Measurements from ENCODE around the gene CPA4.
"Not testable (repeated sequence)": the region's sequence is repeated elsewhere in the genome, so short reads cannot be mapped to it uniquely, and the experiment has no call there.

CPA4 gene

GRCh38 chr7:130302649-130303048 lies 9.7 kb downstream of the CPA4 start:
- DNase-seq (ENCODE audit: low read depth in 2 of 2) = no peak

- DNase-seq (ENCODE audit: low read depth in 2 of 2) = no peak
These were observed 10.2 kb downstream of the CPA4 start for GRCh38 chr7:130303127-130303526.

- DNase-seq (ENCODE audit: low read depth in 2 of 2) = no peak
These were observed 10.6 kb downstream of the CPA4 start for GRCh38 chr7:130303551-130303950.

- DNase-seq (ENCODE audit: low read depth in 2 of 2) = no peak
These were observed 11.0 kb downstream of the CPA4 start for GRCh38 chr7:130303982-130304381.

GRCh38 chr7:130304878-130305277 lies 11.9 kb downstream of the CPA4 start:
- no peak for DNase-seq (ENCODE audit: low read depth in 2 of 2)

- DNase-seq (ENCODE audit: low read depth in 2 of 2) = no peak
These were observed 12.6 kb downstream of the CPA4 start for GRCh38 chr7:130305433-130306042.

- DNase-seq (ENCODE audit: low read depth in 2 of 2) = no peak
These were observed 17.0 kb downstream of the CPA4 start for GRCh38 chr7:130309986-130310385.

GRCh38 chr7:130314305-130314704 lies 21.3 kb downstream of the CPA4 start:
- DNase-seq (ENCODE audit: low read depth in 2 of 2) = no peak

GRCh38 chr7:130319541-130319940 lies 26.6 kb downstream of the CPA4 start:
- no peak for DNase-seq (ENCODE audit: low read depth in 2 of 2)

- not testable (repeated sequence) for DNase-seq (ENCODE audit: low read depth in 2 of 2)
These were observed 28.7 kb downstream of the CPA4 start for GRCh38 chr7:130321542-130322229.

GRCh38 chr7:130322615-130323014 lies 29.7 kb downstream of the CPA4 start:
- DNase-seq (ENCODE audit: low read depth in 2 of 2) = no peak

- no peak for DNase-seq (ENCODE audit: low read depth in 2 of 2)
These were observed 31.5 kb downstream of the CPA4 start for GRCh38 chr7:130324306-130324943.

- DNase-seq (ENCODE audit: low read depth in 2 of 2) = no peak
These were observed 36.7 kb downstream of the CPA4 start for GRCh38 chr7:130329681-130330080.

GRCh38 chr7:130332259-130333053 lies 39.5 kb downstream of the CPA4 start:
- DNase-seq (ENCODE audit: low read depth in 2 of 2) = no peak

- no peak for DNase-seq (ENCODE audit: low read depth in 2 of 2)
These were observed 40.9 kb downstream of the CPA4 start for GRCh38 chr7:130333832-130334231.

GRCh38 chr7:130334274-130334673 lies 41.3 kb downstream of the CPA4 start:
- DNase-seq (ENCODE audit: low read depth in 2 of 2) = no peak

- no peak for DNase-seq (ENCODE audit: low read depth in 2 of 2)
These were observed 44.5 kb downstream of the CPA4 start for GRCh38 chr7:130337410-130337971.

GRCh38 chr7:130338233-130338632 lies 45.3 kb downstream of the CPA4 start:
- DNase-seq (ENCODE audit: low read depth in 2 of 2) = no peak

GRCh38 chr7:130341882-130342281 lies 48.9 kb downstream of the CPA4 start:
- no peak for DNase-seq (ENCODE audit: low read depth in 2 of 2)

- no peak for DNase-seq (ENCODE audit: low read depth in 2 of 2)
These were observed 49.9 kb downstream of the CPA4 start for GRCh38 chr7:130342701-130343380.

GRCh38 chr7:130344271-130344866 lies 51.4 kb downstream of the CPA4 start, which contains the start of gene CPA5:
Gene CPA5 (plus strand): TSS chr7:130344816. CDS start chr7:130346486, 1,670 bp downstream.
- DNase-seq (ENCODE audit: low read depth in 2 of 2) = no peak

Data from stimulated activated CD4-positive, alpha-beta T cell treated with anti-CD3 and anti-CD28 coated beads, Interleukin-1b, Interleukin-23, amount 100 ng/mL, for 4 hours (primary cell).